Measurements from ENCODE around the gene STC2.
A peak's percentile ranks its signal among the peaks of the same experiment; 100 is the strongest.

The STC2 gene

GRCh38 chr5:173329491-173330337 lies 1.5 kb upstream of the STC2 start:
- no peak for DNase-seq (ENCODE audit: low spot score)

- no peak for DNase-seq (ENCODE audit: low spot score)
Measured at GRCh38 chr5:173328844-173329490, 753 bp upstream of the STC2 start.

- no peak for DNase-seq (ENCODE audit: low spot score)
Measured at GRCh38 chr5:173327084-173327947, 898 bp downstream of the STC2 start.

GRCh38 chr5:173326501-173326960 lies 1.7 kb downstream of the STC2 start:
- DNase-seq (ENCODE audit: low spot score), result no peak

GRCh38 chr5:173325091-173325698 lies 3.0 kb downstream of the STC2 start:
- DNase-seq (ENCODE audit: low spot score), result no peak

GRCh38 chr5:173324115-173325001 lies 3.9 kb downstream of the STC2 start:
- DNase-seq (ENCODE audit: low spot score), result peak; percentile 80

- DNase-seq (ENCODE audit: low spot score), result no peak
Measured at GRCh38 chr5:173323799-173324114, 4.5 kb downstream of the STC2 start.

GRCh38 chr5:173323106-173323798 lies 5.0 kb downstream of the STC2 start:
- DNase-seq (ENCODE audit: low spot score), result no peak

GRCh38 chr5:173321886-173322285 lies 6.3 kb downstream of the STC2 start:
- DNase-seq (ENCODE audit: low spot score), result no peak

- no peak for DNase-seq (ENCODE audit: low spot score)
Measured at GRCh38 chr5:173320259-173320658, 8.0 kb downstream of the STC2 start.

- no peak for DNase-seq (ENCODE audit: low spot score)
Measured at GRCh38 chr5:173319646-173320045, 8.6 kb downstream of the STC2 start.

GRCh38 chr5:173318881-173319620 lies 9.2 kb downstream of the STC2 start:
- DNase-seq (ENCODE audit: low spot score), result no peak

GRCh38 chr5:173318330-173318729 lies 9.9 kb downstream of the STC2 start:
- no peak for DNase-seq (ENCODE audit: low spot score)

GRCh38 chr5:173317852-173318251 lies 10.4 kb downstream of the STC2 start:
- no peak for DNase-seq (ENCODE audit: low spot score)

- DNase-seq (ENCODE audit: low spot score), result no peak
Measured at GRCh38 chr5:173317091-173317730, 11.0 kb downstream of the STC2 start.

GRCh38 chr5:173316339-173317020 lies 11.7 kb downstream of the STC2 start:
- no peak for DNase-seq (ENCODE audit: low spot score)

GRCh38 chr5:173315495-173316338 lies 12.5 kb downstream of the STC2 start:
- DNase-seq (ENCODE audit: low spot score), result peak; percentile 66
